Mesendoderm (in vitro differentiated cells): ENCODE data around the gene HMCN1. TPM values are rescaled to one million over a fixed set of nuclear protein-coding genes. Genes with fewer than 3 reads are reported as not detected.

Experiments
- DNase-seq: peaks from one replicate; pipeline ENCODE4 v3.0.0; 2013
- H2AK5ac ChIP-seq: 2 replicates; pipeline ENCODE4 v1.6.1; 2013; ENCODE audit warnings: low read length, inconsistent platforms
- H2BK120ac ChIP-seq: 2 replicates; pipeline ENCODE4 v1.6.1; 2013; ENCODE audit warnings: low read depth, mild to moderate bottlenecking, low read length, moderate library complexity, mixed read lengths
- H2BK15ac ChIP-seq: replicated peaks from 2 replicates; pipeline ENCODE4 v1.6.1; 2013; ENCODE audit warnings: low read depth, mild to moderate bottlenecking, moderate library complexity
- H2BK5ac ChIP-seq: 2 replicates; pipeline ENCODE4 v1.6.1; 2013; ENCODE audit warnings: low read length, inconsistent platforms
- H3K18ac ChIP-seq: 2 replicates; pipeline ENCODE4 v1.6.1; 2013; ENCODE audit warnings: mild to moderate bottlenecking, low read length, mixed read lengths
- H3K23ac ChIP-seq: one replicate; pipeline ENCODE4 v1.6.1; 2013; ENCODE audit warnings: low read length
- H3K27ac ChIP-seq: 2 replicates; pipeline ENCODE4 v1.5.1; 2013; ENCODE audit warnings: low read depth, mild to moderate bottlenecking, inconsistent platforms, low read length, moderate library complexity
- H3K27me3 ChIP-seq: 2 replicates; pipeline ENCODE4 v1.6.1; 2013; ENCODE audit warnings: low read length, control low read depth, mild to moderate bottlenecking, inconsistent platforms; ENCODE audit not compliant: insufficient read depth, poor library complexity
- H3K36me3 ChIP-seq: 2 replicates; pipeline ENCODE4 v1.6.1; 2013; ENCODE audit warnings: low read length, inconsistent platforms; ENCODE audit not compliant: control insufficient read depth, insufficient read depth
- H3K4ac ChIP-seq: one replicate; pipeline ENCODE4 v1.6.1; 2013; ENCODE audit warnings: low read depth, mild to moderate bottlenecking, low read length, moderate library complexity
- H3K4me1 ChIP-seq: 2 replicates; pipeline ENCODE4 v1.6.1; 2013; ENCODE audit warnings: low read depth, low read length, inconsistent platforms; ENCODE audit not compliant: control insufficient read depth
- H3K4me2 ChIP-seq: 2 replicates; pipeline ENCODE4 v1.6.1; 2013; ENCODE audit warnings: low read length
- H3K4me3 ChIP-seq: 2 replicates; pipeline ENCODE4 v1.5.1; 2013; ENCODE audit warnings: mild to moderate bottlenecking, low read length
- H3K56ac ChIP-seq: one replicate; pipeline ENCODE4 v1.6.1; 2013; ENCODE audit warnings: low read length
- H3K79me1 ChIP-seq: 2 replicates; pipeline ENCODE4 v1.6.1; 2013; ENCODE audit warnings: low read length, inconsistent platforms
- H3K79me2 ChIP-seq: 2 replicates; pipeline ENCODE4 v1.6.1; 2013; ENCODE audit warnings: mild to moderate bottlenecking, low read length; ENCODE audit not compliant: control insufficient read depth, insufficient read depth
- H3K9ac ChIP-seq: 2 replicates; pipeline ENCODE4 v1.6.1; 2013; ENCODE audit warnings: low read length, inconsistent platforms
- H4K5ac ChIP-seq: one replicate; pipeline ENCODE4 v1.6.1; 2013; ENCODE audit warnings: low read length
- H4K8ac ChIP-seq: one replicate; pipeline ENCODE4 v1.6.1; 2013; ENCODE audit warnings: low read depth, mild to moderate bottlenecking, control low read depth, low read length, moderate library complexity
- WGBS: extraction: QIAGEN DNeasy Blood & Tissue Kit; methylation state at CpG from one replicate; pipeline ENCODE4 v1.1.7; 2013; ENCODE audit warnings: low lambda C conversion rate, missing lambda C conversion rate; ENCODE audit not compliant: insufficient coverage; ENCODE audit errors: extremely low coverage; 5-methylcytosine and 5-hydroxymethylcytosine counted together
- polyA plus RNA-seq, 2 experiments: library from polyadenylated mRNA; stranded (reverse); fragments of 200-250 nt; gene quantifications; one replicate each; pipeline ENCODE4 v1.2.3, GENCODE V29; 2013

The HMCN1 gene
- polyA plus RNA-seq (2013, experiment 1 of 2) = 2.4 TPM
- polyA plus RNA-seq (2013, experiment 2 of 2) = 2.1 TPM

DNA sequence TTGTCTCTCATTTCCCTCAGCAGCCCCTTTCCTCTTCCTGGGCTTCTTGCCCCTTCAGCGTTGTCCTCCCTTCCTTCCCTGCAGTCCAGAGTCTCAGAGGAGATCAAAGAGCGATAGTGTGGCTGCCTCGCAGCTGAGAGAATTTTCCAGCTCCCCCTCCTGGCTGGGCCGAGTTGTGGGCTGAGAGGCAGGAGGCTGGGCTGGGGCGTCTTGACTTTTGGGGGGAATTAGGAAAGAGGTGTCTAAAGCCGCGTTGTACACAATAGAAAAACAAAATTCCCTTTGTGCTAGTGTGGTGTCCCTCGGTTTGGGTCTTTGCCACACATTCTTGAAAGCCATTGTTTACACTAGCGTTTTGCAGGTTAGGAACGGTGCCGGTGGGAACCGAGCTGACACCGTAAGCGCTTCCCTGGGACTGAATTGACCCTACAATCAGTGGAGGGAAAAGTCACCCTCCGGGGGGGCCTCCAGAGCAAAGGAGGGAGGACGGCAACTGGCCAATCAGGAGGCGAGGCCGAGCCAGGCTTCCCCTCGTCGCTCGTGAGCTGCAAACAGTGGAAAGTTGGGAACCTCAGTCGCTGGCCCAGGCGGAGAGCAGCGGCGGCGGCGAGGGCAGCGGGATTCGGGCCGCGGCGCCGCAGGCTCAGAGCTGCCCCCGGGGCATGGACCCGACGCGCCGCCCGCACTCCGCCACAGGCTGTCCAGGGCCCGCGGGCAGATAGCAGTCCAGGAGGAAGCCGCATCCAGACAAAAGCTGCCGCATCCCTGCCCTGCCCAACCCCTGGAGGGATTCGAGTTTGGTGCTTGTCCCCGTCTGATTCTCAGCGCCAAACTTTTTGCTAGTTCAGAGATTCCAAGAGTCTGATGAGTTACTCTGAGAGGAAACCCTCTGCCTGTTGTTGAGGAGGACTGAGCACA, at the start of gene HMCN1:
Gene HMCN1, plus strand, starts transcription at position 574 of the 918 bp plus-strand sequence. CDS start 389 bp downstream, outside the sequence.
- H2AK5ac ChIP-seq = no peak within 1 kb of the TSS
- H3K79me1 ChIP-seq = no peaks in the 10 kb centered on the region
- WGBS = no CpG with 5 or more reads among the region's 47 CpGs
- peak; percentile 94 for DNase-seq
- no peak within 1 kb of the TSS for H4K8ac ChIP-seq
- no peak within 1 kb of the TSS for H3K4ac ChIP-seq
- peak within 1 kb of the TSS; percentile 27 for H3K27ac ChIP-seq
- H2BK15ac ChIP-seq = peak within 1 kb of the TSS; percentile 66
- no peak within 1 kb of the TSS for H2BK5ac ChIP-seq
- peak within 1 kb of the TSS; percentile 79 for H3K4me3 ChIP-seq
- H3K4me1 ChIP-seq = no peaks in the 10 kb centered on the region
- H3K56ac ChIP-seq = peak within 1 kb of the TSS; percentile 88
- H4K5ac ChIP-seq = no peak within 1 kb of the TSS
- peak within 1 kb of the TSS; percentile 73 for H3K9ac ChIP-seq
- no peak within 1 kb of the TSS for H3K23ac ChIP-seq
- no peaks in the 10 kb centered on the region for H3K79me2 ChIP-seq
- peak within 1 kb of the TSS; percentile 72 for H3K18ac ChIP-seq
- H3K27me3 ChIP-seq = no peaks in the 10 kb centered on the region
- H2BK120ac ChIP-seq = peak within 1 kb of the TSS; percentile 6
- H3K36me3 ChIP-seq = no peaks in the 10 kb centered on the region
- H3K4me2 ChIP-seq = peak within 1 kb of the TSS; percentile 92

- Histone ChIP-seq H3K4me3 (no peak overlapping the region), H4K8ac (no peak overlapping the region)
Observed at GRCh38 chr1:185686821-185687778, 47.1 kb upstream of the HMCN1 start.

GRCh38 chr1:185690527-185690926, 43.7 kb upstream of the HMCN1 start:
- H4K5ac ChIP-seq = no peak overlapping the region
- H2BK120ac ChIP-seq = no peak overlapping the region
- no peak for DNase-seq
- no CpG with 5 or more reads among the region's 2 CpGs for WGBS
- no peak overlapping the region for H3K56ac ChIP-seq
- H3K18ac ChIP-seq = no peak overlapping the region
- H4K8ac ChIP-seq = no peak overlapping the region
- no peak overlapping the region for H3K4ac ChIP-seq
- H2BK15ac ChIP-seq = no peak overlapping the region
- H2BK5ac ChIP-seq = no peak overlapping the region
- no peak overlapping the region for H3K23ac ChIP-seq
- no peak overlapping the region for H3K27ac ChIP-seq
- H3K4me1 ChIP-seq = no peaks in the 10 kb centered on the region
- H3K4me3 ChIP-seq = no peak overlapping the region
- no peak overlapping the region for H2AK5ac ChIP-seq
- H3K79me1 ChIP-seq = no peaks in the 10 kb centered on the region
- no peaks in the 10 kb centered on the region for H3K36me3 ChIP-seq
- H3K9ac ChIP-seq = no peak overlapping the region
- H3K27me3 ChIP-seq = no peaks in the 10 kb centered on the region
- H3K79me2 ChIP-seq = no peaks in the 10 kb centered on the region
- H3K4me2 ChIP-seq = no peak overlapping the region

More at GRCh38 chr1:185686821-185687778, 47.1 kb upstream of the HMCN1 start:
- Histone ChIP-seq H3K27ac (no peak overlapping the region), H2BK120ac (no peak overlapping the region), H3K23ac (no peak overlapping the region), H4K5ac (no peak overlapping the region), H3K4me1 (no peaks in the 10 kb centered on the region), H2AK5ac (no peak overlapping the region), H2BK5ac (no peak overlapping the region), H3K18ac (no peak overlapping the region), H3K27me3 (no peaks in the 10 kb centered on the region), H3K79me1 (no peaks in the 10 kb centered on the region), H3K9ac (no peak overlapping the region), H3K36me3 (no peaks in the 10 kb centered on the region), H3K4ac (no peak overlapping the region), H3K4me2 (no peak overlapping the region), H3K79me2 (no peaks in the 10 kb centered on the region), H3K56ac (no peak overlapping the region), H2BK15ac (no peak overlapping the region)
- DNase-seq = no peak

GRCh38 chr1:185693654-185694053, 40.5 kb upstream of the HMCN1 start:
- H3K4me3 ChIP-seq = no peak overlapping the region
- no peak overlapping the region for H2BK120ac ChIP-seq
- no peaks in the 10 kb centered on the region for H3K4me1 ChIP-seq
- H3K4me2 ChIP-seq = no peak overlapping the region
- no peak overlapping the region for H2BK5ac ChIP-seq
- no peak overlapping the region for H2AK5ac ChIP-seq
- no peak overlapping the region for H3K4ac ChIP-seq
- H3K56ac ChIP-seq = no peak overlapping the region
- H3K27me3 ChIP-seq = no peaks in the 10 kb centered on the region
- H4K5ac ChIP-seq = no peak overlapping the region
- no peak overlapping the region for H2BK15ac ChIP-seq
- peak overlapping the region; percentile 28 for H3K18ac ChIP-seq
- H4K8ac ChIP-seq = no peak overlapping the region
- no peaks in the 10 kb centered on the region for H3K36me3 ChIP-seq
- no peaks in the 10 kb centered on the region for H3K79me2 ChIP-seq
- DNase-seq = no peak
- H3K27ac ChIP-seq = no peak overlapping the region
- H3K23ac ChIP-seq = no peak overlapping the region
- H3K79me1 ChIP-seq = no peaks in the 10 kb centered on the region
- WGBS = no CpG with 5 or more reads among the region's 6 CpGs
- H3K9ac ChIP-seq = no peak overlapping the region

- Histone ChIP-seq H3K18ac (no peak overlapping the region), H3K4ac (no peak overlapping the region), H3K23ac (no peak overlapping the region), H3K27me3 (no peaks in the 10 kb centered on the region), H3K79me1 (no peaks in the 10 kb centered on the region), H3K79me2 (no peaks in the 10 kb centered on the region), H2BK15ac (no peak overlapping the region), H3K4me1 (no peaks in the 10 kb centered on the region), H4K8ac (no peak overlapping the region), H3K4me3 (no peak overlapping the region), H3K9ac (no peak overlapping the region), H3K27ac (no peak overlapping the region), H3K36me3 (no peaks in the 10 kb centered on the region), H2AK5ac (no peak overlapping the region), H3K4me2 (no peak overlapping the region), H3K56ac (no peak overlapping the region), H4K5ac (no peak overlapping the region), H2BK120ac (no peak overlapping the region), H2BK5ac (no peak overlapping the region)
- DNase-seq = no peak
- WGBS = no CpG with 5 or more reads among the region's 8 CpGs
Observed at GRCh38 chr1:185694081-185694480, 40.1 kb upstream of the HMCN1 start.
